Measurements from ENCODE around the gene RAVER2.
"Not testable (repeated sequence)": the region's sequence is repeated elsewhere in the genome, so short reads cannot be mapped to it uniquely, and the experiment has no call there.

The RAVER2 gene

DNA sequence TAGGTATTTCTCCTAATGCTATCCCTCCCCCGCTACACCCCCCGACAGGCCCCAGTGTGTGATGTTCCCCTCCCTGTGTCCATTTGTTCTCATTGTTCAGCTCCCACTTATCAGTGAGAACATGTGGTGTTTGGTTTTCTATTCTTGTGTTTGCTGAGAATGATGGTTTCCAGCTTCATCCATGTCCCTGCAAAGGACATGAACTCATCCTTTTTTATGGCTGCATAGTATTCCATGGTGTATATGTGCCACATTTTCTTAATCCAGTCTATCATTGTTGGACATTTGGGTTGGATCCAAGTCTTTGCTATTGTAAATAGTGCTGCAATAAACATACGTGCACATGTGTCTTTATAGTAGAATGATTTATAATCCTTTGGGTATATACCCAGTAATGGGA lies 28.4 kb downstream of the RAVER2 start:
- not testable (repeated sequence) for H3K36me3 ChIP-seq (ENCODE audit: insufficient read depth, low read length); H3K9me3 ChIP-seq (replicated peaks; ENCODE audit: low read length); H3K9ac ChIP-seq (ENCODE audit: low read depth, low read length); H3K27me3 ChIP-seq (ENCODE audit: control insufficient read depth, insufficient read depth, low read length); H3K4me3 ChIP-seq (ENCODE audit: low read length); H3K4me1 ChIP-seq (ENCODE audit: control insufficient read depth, insufficient read depth, low read length); H3K4me2 ChIP-seq (ENCODE audit: low read length)

DNA sequence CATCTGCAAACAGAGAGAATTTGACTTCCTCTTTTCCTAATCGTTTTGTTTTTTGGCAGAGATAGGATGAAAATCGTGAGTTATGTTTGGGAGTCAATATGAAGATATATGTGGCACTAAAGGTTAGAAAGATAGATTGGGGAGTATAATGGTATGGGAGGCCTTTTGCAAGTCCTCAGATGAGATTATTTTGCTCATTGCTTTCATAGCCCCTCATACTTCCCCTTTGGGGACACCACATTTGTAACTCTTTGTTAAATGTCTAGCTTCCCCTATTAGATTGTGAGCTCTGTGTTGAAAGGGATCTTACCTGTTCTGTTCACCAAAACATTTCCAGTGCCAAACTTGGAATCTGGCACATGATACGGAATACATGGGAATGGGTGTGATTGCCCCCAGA lies 30.2 kb downstream of the RAVER2 start:
- Histone ChIP-seq H3K4me1 (ENCODE audit: control insufficient read depth, insufficient read depth, low read length) (no peaks in the 10 kb centered on the region), H3K4me2 (ENCODE audit: low read length) (no peak overlapping the region), H3K4me3 (ENCODE audit: low read length) (no peak overlapping the region), H3K9me3 (replicated peaks; ENCODE audit: low read length) (no peaks in the 10 kb centered on the region), H3K9ac (ENCODE audit: low read depth, low read length) (no peak overlapping the region), H3K27me3 (ENCODE audit: control insufficient read depth, insufficient read depth, low read length) (no peaks in the 10 kb centered on the region), H3K36me3 (ENCODE audit: insufficient read depth, low read length) (no peaks in the 10 kb centered on the region)

DNA sequence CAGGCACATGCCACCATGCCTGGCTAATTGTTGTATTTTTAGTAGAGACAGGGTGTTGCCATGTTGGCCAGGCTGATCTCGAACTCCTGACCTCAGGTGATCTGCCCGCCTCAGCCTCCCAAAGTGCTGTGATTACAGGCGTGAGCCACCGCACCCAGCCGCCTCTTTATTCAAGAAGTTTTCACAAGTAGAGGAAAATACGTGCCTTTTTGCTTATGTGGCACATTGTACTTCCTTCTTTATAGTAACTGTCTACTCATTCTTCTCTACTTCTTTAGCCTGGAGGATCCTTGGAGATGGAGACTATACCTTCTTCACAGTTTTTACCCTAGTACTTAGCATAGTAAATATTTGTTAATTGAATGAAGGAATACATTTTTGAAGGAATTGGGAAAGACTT lies 37.2 kb downstream of the RAVER2 start:
- H3K36me3 ChIP-seq (ENCODE audit: insufficient read depth, low read length); H3K4me1 ChIP-seq (ENCODE audit: control insufficient read depth, insufficient read depth, low read length); H3K27me3 ChIP-seq (ENCODE audit: control insufficient read depth, insufficient read depth, low read length); H3K4me2 ChIP-seq (ENCODE audit: low read length); H3K9ac ChIP-seq (ENCODE audit: low read depth, low read length); H3K9me3 ChIP-seq (replicated peaks; ENCODE audit: low read length); H3K4me3 ChIP-seq (ENCODE audit: low read length): not testable (repeated sequence)

DNA sequence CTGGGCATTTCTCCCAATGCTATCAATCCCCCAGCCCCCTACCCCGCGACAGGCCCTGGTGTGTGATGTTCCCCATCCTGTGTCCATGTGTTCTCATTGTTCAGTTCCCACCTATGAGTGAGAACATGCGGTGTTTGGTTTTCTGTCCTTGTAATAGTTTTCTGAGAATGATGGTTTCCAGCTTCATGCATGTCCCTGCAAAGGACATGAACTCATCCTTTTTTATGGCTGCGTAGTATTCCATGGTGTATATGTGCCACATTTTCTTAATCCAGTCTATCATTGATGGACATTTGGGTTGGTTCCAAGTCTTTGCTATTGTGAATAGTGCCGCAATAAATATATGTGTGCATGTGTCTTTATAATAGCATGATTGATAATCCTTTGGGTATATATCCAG lies 38.0 kb downstream of the RAVER2 start:
- H3K4me2 ChIP-seq (ENCODE audit: low read length); H3K4me3 ChIP-seq (ENCODE audit: low read length); H3K36me3 ChIP-seq (ENCODE audit: insufficient read depth, low read length); H3K4me1 ChIP-seq (ENCODE audit: control insufficient read depth, insufficient read depth, low read length); H3K9me3 ChIP-seq (replicated peaks; ENCODE audit: low read length); H3K9ac ChIP-seq (ENCODE audit: low read depth, low read length); H3K27me3 ChIP-seq (ENCODE audit: control insufficient read depth, insufficient read depth, low read length): not testable (repeated sequence)

DNA sequence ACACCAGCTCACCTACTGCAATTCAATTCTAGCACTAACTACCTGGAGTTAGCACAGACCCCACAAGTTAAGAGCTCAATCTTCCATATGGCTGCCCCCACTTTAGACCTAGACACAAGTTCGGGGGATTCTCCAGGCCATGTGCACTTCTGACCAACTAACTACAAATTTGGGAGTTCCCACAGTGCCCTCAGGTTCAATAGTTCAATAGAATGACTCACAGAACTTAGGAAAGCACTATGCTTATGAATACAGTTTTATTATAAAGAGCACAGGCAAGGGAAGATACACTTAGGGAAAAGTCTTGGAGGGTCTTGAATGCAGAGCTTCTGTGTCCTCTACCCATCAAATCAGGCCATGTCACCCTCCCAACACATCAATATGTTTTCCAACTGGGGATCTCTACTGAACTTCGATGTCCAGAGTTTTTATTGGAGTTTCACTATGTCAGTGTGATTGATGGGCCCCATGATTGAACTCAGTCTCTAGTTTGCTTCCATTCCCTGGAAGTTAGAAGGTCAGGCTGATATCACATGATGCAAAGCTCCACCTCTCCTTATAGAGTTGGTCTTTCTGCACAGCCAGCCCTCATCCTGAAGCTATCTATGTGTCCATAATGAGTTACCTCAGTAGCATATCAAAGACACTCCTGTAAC lies 46.1 kb downstream of the RAVER2 start:
- Histone ChIP-seq H3K36me3 (ENCODE audit: insufficient read depth, low read length) (no peaks in the 10 kb centered on the region), H3K4me1 (ENCODE audit: control insufficient read depth, insufficient read depth, low read length) (no peaks in the 10 kb centered on the region), H3K9me3 (replicated peaks; ENCODE audit: low read length) (no peaks in the 10 kb centered on the region), H3K4me3 (ENCODE audit: low read length) (no peak overlapping the region), H3K27me3 (ENCODE audit: control insufficient read depth, insufficient read depth, low read length) (no peaks in the 10 kb centered on the region), H3K9ac (ENCODE audit: low read depth, low read length) (no peak overlapping the region), H3K4me2 (ENCODE audit: low read length) (no peak overlapping the region)

DNA sequence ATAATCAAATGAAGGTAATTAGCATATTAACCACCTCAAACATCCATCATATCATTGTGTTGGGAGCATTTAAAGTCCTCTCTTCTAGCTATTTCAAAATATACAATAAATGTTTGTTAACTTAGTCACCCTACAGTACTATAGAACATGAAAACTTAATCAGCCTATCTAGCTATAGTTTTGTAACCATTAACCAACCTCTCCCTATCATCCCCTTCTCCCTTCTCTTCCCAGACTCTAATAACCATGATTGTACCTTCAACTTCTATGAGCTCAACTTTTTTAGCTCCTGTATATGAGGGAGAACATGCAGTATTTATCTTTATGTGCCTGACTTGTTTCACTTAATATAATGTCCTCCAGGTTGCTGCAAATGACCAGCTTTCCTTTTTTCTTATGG lies 54.0 kb downstream of the RAVER2 start:
- Histone ChIP-seq H3K9me3 (replicated peaks; ENCODE audit: low read length) (no peaks in the 10 kb centered on the region), H3K4me1 (ENCODE audit: control insufficient read depth, insufficient read depth, low read length) (no peaks in the 10 kb centered on the region), H3K9ac (ENCODE audit: low read depth, low read length) (no peak overlapping the region), H3K4me2 (ENCODE audit: low read length) (no peak overlapping the region), H3K36me3 (ENCODE audit: insufficient read depth, low read length) (no peaks in the 10 kb centered on the region), H3K27me3 (ENCODE audit: control insufficient read depth, insufficient read depth, low read length) (no peaks in the 10 kb centered on the region), H3K4me3 (ENCODE audit: low read length) (no peak overlapping the region)

DNA sequence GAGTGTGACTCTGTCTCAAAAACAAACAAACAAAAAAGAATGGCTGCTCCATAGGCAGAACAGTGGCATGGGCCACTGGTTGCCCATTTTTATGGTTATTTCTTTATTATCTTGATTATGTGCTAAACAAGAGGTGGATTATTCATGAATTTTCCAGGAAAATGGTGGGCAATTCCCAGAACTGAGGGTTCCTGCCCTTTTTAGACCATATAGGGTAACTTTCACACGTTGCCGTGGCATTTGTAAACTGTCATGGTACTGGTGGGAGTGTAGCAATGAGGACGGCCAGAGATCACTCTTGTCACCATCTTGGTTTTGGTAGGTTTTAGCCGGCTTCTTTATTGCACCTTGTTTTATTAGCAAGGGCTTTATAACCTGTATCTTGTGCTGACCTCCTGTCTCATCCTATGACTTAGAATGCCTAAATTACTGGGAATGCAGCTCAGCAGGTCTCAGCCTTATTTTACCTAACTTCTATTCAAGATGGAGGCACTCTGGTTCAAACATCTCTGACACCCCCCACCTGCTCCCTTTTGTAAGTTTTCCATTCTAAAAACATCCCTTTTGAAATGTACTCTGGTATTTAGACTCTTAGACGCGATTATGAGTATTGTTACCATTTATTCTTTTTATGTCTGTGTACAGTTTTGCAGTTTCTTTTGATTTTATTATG lies 57.1 kb downstream of the RAVER2 start:
- H3K4me3 ChIP-seq (ENCODE audit: low read length): no peak overlapping the region
- no peaks in the 10 kb centered on the region for H3K27me3 ChIP-seq (ENCODE audit: control insufficient read depth, insufficient read depth, low read length)
- no peaks in the 10 kb centered on the region for H3K4me1 ChIP-seq (ENCODE audit: control insufficient read depth, insufficient read depth, low read length)
- H3K36me3 ChIP-seq (ENCODE audit: insufficient read depth, low read length): no peaks in the 10 kb centered on the region
- H3K9ac ChIP-seq (ENCODE audit: low read depth, low read length): no peak overlapping the region
- H3K4me2 ChIP-seq (ENCODE audit: low read length): no peak overlapping the region
- H3K9me3 ChIP-seq (replicated peaks; ENCODE audit: low read length): no peaks in the 10 kb centered on the region

DNA sequence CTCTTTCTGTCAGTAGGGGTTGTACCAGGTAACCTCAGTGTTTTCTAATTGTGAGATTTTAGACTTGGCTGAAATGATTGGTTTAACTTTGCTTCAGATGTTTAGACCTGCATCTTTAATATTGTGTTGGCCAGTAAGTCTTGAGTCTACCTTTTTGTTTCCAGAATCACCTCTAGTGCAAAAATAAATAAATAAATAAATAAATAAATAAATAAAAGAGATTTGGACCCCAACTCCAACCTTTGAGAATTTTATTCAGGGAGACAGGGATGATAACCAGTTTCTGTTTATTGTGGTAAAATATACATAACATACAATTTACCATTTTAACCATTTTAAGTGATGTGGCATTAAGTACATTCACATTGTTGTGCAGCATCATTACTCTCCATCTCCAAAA lies 64.4 kb downstream of the RAVER2 start:
- H3K4me1 ChIP-seq (ENCODE audit: control insufficient read depth, insufficient read depth, low read length): no peaks in the 10 kb centered on the region

DNA sequence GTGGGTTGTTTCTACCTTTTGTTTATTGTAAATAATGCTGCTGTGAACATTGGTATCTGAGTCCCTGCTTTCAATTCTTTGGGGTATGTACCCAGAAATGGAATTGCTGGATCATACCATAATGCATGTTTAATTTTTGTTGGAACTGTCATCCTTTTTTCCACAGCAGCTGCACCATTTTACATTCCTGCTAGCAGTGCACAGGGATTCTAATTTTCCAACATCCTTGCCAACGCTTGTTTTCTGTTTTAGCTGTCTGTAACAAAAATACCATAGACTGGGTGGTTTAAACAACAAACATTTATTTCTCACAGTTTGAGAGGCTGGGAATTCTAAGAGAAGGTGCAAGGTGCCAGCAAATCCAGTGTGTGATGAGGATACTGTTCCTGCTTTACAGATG lies 65.1 kb downstream of the RAVER2 start:
- Histone ChIP-seq H3K9ac (ENCODE audit: low read depth, low read length) (no peak overlapping the region), H3K36me3 (ENCODE audit: insufficient read depth, low read length) (no peaks in the 10 kb centered on the region), H3K9me3 (replicated peaks; ENCODE audit: low read length) (no peaks in the 10 kb centered on the region), H3K4me1 (ENCODE audit: control insufficient read depth, insufficient read depth, low read length) (no peaks in the 10 kb centered on the region), H3K27me3 (ENCODE audit: control insufficient read depth, insufficient read depth, low read length) (no peaks in the 10 kb centered on the region), H3K4me3 (ENCODE audit: low read length) (no peak overlapping the region), H3K4me2 (ENCODE audit: low read length) (no peak overlapping the region)

More for the DNA sequence above, 64.4 kb downstream of the RAVER2 start:
- H3K36me3 ChIP-seq (ENCODE audit: insufficient read depth, low read length): no peaks in the 10 kb centered on the region
- H3K4me2 ChIP-seq (ENCODE audit: low read length): no peak overlapping the region
- H3K4me3 ChIP-seq (ENCODE audit: low read length): no peak overlapping the region
- H3K9ac ChIP-seq (ENCODE audit: low read depth, low read length): no peak overlapping the region
- H3K27me3 ChIP-seq (ENCODE audit: control insufficient read depth, insufficient read depth, low read length): no peaks in the 10 kb centered on the region
- H3K9me3 ChIP-seq (replicated peaks; ENCODE audit: low read length): no peaks in the 10 kb centered on the region

DNA sequence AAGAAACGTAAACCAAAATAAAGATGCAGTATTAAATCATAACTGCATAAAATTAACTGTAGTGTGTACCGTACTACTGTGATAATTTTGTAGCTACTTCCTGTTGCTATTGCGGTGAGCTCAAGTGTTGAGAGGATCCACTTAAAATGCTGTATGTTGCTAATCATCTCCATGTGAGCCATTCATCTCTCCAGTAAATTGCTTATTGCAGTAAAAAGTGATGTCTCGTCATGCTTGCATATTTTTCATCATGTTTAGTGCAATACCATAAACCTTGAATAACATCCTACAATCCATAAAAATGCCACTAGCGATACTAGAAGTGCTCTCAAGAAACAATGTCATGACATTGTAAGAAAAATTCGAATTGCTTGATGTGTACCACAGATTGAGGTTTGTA lies 66.3 kb downstream of the RAVER2 start:
- no peaks in the 10 kb centered on the region for H3K27me3 ChIP-seq (ENCODE audit: control insufficient read depth, insufficient read depth, low read length)
- H3K9me3 ChIP-seq (replicated peaks; ENCODE audit: low read length): no peaks in the 10 kb centered on the region
- no peak overlapping the region for H3K9ac ChIP-seq (ENCODE audit: low read depth, low read length)
- H3K4me3 ChIP-seq (ENCODE audit: low read length): no peak overlapping the region
- H3K4me2 ChIP-seq (ENCODE audit: low read length): no peak overlapping the region
- no peaks in the 10 kb centered on the region for H3K4me1 ChIP-seq (ENCODE audit: control insufficient read depth, insufficient read depth, low read length)
- no peaks in the 10 kb centered on the region for H3K36me3 ChIP-seq (ENCODE audit: insufficient read depth, low read length)

DNA sequence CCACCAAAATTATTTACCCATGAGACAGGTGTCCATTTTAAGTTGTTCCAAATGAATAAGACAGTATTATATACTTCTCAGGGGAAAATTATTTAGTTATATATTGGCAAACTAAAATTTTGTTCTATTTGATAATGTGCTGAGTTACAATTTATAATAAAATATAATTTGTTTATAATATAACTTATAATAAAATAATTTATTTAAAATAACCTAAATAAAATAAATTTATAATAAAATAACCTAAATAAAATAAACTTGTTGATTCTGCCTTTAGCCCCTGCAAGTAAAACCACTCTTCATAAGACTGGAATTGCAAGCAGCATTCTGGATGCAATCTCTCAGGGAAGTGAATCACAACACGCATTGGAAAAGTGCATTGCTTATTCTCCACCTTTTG lies 69.6 kb downstream of the RAVER2 start:
- Histone ChIP-seq H3K9me3 (replicated peaks; ENCODE audit: low read length) (no peaks in the 10 kb centered on the region), H3K4me3 (ENCODE audit: low read length) (no peak overlapping the region), H3K9ac (ENCODE audit: low read depth, low read length) (no peak overlapping the region), H3K27me3 (ENCODE audit: control insufficient read depth, insufficient read depth, low read length) (no peaks in the 10 kb centered on the region), H3K36me3 (ENCODE audit: insufficient read depth, low read length) (no peaks in the 10 kb centered on the region), H3K4me1 (ENCODE audit: control insufficient read depth, insufficient read depth, low read length) (no peaks in the 10 kb centered on the region), H3K4me2 (ENCODE audit: low read length) (no peak overlapping the region)

DNA sequence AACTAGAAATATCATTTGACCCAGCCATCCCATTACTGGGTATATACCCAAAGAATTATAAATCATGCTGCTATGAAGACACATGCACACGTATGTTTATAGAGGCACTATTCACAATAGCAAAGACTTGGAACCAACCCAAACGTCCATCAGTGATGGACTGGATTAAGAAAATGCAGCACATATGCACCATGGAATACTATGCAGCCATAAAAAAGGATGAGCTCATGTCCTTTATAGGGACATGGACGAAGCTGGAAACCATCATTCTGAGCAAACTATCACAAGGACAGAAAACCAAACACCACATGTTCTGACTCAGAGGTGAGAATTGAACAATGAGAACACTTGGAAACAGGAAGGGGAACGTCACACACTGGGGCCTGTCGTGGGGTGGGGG lies 72.5 kb downstream of the RAVER2 start:
- H3K27me3 ChIP-seq (ENCODE audit: control insufficient read depth, insufficient read depth, low read length); H3K9ac ChIP-seq (ENCODE audit: low read depth, low read length); H3K36me3 ChIP-seq (ENCODE audit: insufficient read depth, low read length); H3K4me3 ChIP-seq (ENCODE audit: low read length); H3K9me3 ChIP-seq (replicated peaks; ENCODE audit: low read length); H3K4me1 ChIP-seq (ENCODE audit: control insufficient read depth, insufficient read depth, low read length); H3K4me2 ChIP-seq (ENCODE audit: low read length): not testable (repeated sequence)

Data from skeletal muscle satellite cell (primary cell).